IMR-90 (cell line): ENCODE measurements around the gene MMP12.

Experiments used
- BHLHE40 ChIP-seq: fragments of 150-350 bp; IDR thresholded peaks from 2 replicates; pipeline ENCODE4 v1.6.1; 2016; ENCODE audit warnings: mild to moderate bottlenecking, low read depth, low read length
- POLR2A ChIP-seq: IDR thresholded peaks from 2 replicates; pipeline ENCODE4 v1.6.1; 2012; ENCODE audit warnings: mild to moderate bottlenecking, low read depth, low read length
- TF ChIP-seq, protein P1 (sequence below): conservative IDR thresholded peaks from 2 replicates; pipeline ENCODE4 v1.5.1; 2012; ENCODE audit warnings: mild to moderate bottlenecking, low read depth, low read length, improper control_type of control experiment

DNA sequence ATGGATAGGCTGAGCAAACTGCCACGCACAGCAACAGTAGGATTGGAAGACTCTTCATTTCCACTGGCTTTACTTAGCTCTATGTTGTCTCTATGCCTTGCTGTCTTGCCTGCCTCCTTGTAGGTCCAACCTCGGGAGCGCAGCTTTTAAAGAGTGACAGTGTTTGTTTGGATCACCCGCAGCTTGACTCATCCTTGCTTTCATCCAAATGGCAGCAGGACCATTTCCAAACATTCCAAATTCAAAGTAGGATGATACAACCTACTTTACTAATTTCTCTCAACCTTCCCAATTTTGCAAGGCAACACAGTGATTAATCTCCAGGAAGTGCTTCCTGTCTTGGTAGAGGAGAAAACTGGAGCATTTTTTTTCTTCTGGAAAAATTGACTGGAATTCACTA lies 31.3 kb downstream of the MMP12 start, which contains the start of gene MMP3:
- TF ChIP-seq, protein P1, sequence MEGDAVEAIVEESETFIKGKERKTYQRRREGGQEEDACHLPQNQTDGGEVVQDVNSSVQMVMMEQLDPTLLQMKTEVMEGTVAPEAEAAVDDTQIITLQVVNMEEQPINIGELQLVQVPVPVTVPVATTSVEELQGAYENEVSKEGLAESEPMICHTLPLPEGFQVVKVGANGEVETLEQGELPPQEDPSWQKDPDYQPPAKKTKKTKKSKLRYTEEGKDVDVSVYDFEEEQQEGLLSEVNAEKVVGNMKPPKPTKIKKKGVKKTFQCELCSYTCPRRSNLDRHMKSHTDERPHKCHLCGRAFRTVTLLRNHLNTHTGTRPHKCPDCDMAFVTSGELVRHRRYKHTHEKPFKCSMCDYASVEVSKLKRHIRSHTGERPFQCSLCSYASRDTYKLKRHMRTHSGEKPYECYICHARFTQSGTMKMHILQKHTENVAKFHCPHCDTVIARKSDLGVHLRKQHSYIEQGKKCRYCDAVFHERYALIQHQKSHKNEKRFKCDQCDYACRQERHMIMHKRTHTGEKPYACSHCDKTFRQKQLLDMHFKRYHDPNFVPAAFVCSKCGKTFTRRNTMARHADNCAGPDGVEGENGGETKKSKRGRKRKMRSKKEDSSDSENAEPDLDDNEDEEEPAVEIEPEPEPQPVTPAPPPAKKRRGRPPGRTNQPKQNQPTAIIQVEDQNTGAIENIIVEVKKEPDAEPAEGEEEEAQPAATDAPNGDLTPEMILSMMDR = no peak
- no peak for TF ChIP-seq BHLHE40
- no peak for TF ChIP-seq POLR2A
